RWPE2 (cell line): ENCODE data around the gene SESTD1.

ENCODE experiments used
- ATAC-seq: fragments of 200-7000 bp; cut with Tn5 transposase; 3 replicates; pipeline ENCODE4 v1.9.1; 2021; ENCODE audit warnings: low read depth
- DNase-seq: peaks from one replicate; pipeline ENCODE4 v3.0.0-alpha.2; 2020; ENCODE audit warnings: low spot score
- H3K27ac ChIP-seq: fragments of 450-650 bp; 2 replicates; pipeline ENCODE4 v1.5.1; 2017; ENCODE audit warnings: mild to moderate bottlenecking; ENCODE audit not compliant: poor library complexity, severe bottlenecking
- H3K27me3 ChIP-seq: fragments of 250-450 bp; sonication (Bioruptor Pico); 2 replicates; pipeline ENCODE4 v1.5.1; 2021; ENCODE audit warnings: mild to moderate bottlenecking, moderate library complexity; ENCODE audit not compliant: insufficient read depth, poor library complexity, severe bottlenecking
- H3K36me3 ChIP-seq: fragments of 250-450 bp; sonication (Bioruptor Pico); 2 replicates; pipeline ENCODE4 v1.5.1; 2020; ENCODE audit warnings: low read depth, mild to moderate bottlenecking, moderate library complexity
- H3K4me1 ChIP-seq: fragments of 250-450 bp; sonication (Bioruptor Pico); 2 replicates; pipeline ENCODE4 v1.5.1; 2021; ENCODE audit warnings: mild to moderate bottlenecking, moderate library complexity; ENCODE audit not compliant: insufficient read depth, poor library complexity, severe bottlenecking
- H3K4me3 ChIP-seq: fragments of 250-450 bp; sonication (Bioruptor Pico); 2 replicates; pipeline ENCODE4 v1.5.1; 2021; ENCODE audit warnings: mild to moderate bottlenecking, moderate library complexity; ENCODE audit not compliant: severe bottlenecking
- H3K9me3 ChIP-seq: fragments of 250-450 bp; sonication (Bioruptor Pico); 2 replicates; pipeline ENCODE4 v1.5.1; 2021; ENCODE audit warnings: mild to moderate bottlenecking, moderate library complexity; ENCODE audit not compliant: severe bottlenecking
- CTCF ChIP-seq: fragments of 450-650 bp; IDR thresholded peaks from one replicate; pipeline ENCODE4 v1.5.1; 2017; ENCODE audit warnings: mild to moderate bottlenecking, moderate library complexity; ENCODE audit not compliant: poor library complexity, severe bottlenecking

The SESTD1 gene

GRCh38 chr2:179305125-179305524 lies 40.5 kb upstream of the SESTD1 start:
- ATAC-seq: no peak
- H3K36me3 ChIP-seq: no peaks in the 10 kb centered on the region
- no peak for DNase-seq
- H3K27ac ChIP-seq: no peak overlapping the region
- no peaks in the 10 kb centered on the region for H3K27me3 ChIP-seq
- no peaks in the 10 kb centered on the region for H3K9me3 ChIP-seq
- no peak overlapping the region for H3K4me3 ChIP-seq
- no peaks in the 10 kb centered on the region for H3K4me1 ChIP-seq
- no peak for TF ChIP-seq CTCF

GRCh38 chr2:179304424-179304823 lies 39.8 kb upstream of the SESTD1 start:
- no peaks in the 10 kb centered on the region for H3K4me1 ChIP-seq
- H3K4me3 ChIP-seq: no peak overlapping the region
- no peak for ATAC-seq
- no peaks in the 10 kb centered on the region for H3K9me3 ChIP-seq
- H3K36me3 ChIP-seq: no peaks in the 10 kb centered on the region
- TF ChIP-seq CTCF: no peak
- no peaks in the 10 kb centered on the region for H3K27me3 ChIP-seq
- H3K27ac ChIP-seq: no peak overlapping the region
- DNase-seq: no peak

GRCh38 chr2:179302764-179303571 lies 38.3 kb upstream of the SESTD1 start:
- ATAC-seq (no peak), DNase-seq (no peak)
- H3K4me1 ChIP-seq: no peaks in the 10 kb centered on the region
- H3K36me3 ChIP-seq: no peaks in the 10 kb centered on the region
- H3K27me3 ChIP-seq: no peaks in the 10 kb centered on the region
- H3K4me3 ChIP-seq: no peak overlapping the region
- H3K9me3 ChIP-seq: no peaks in the 10 kb centered on the region
- no peak for TF ChIP-seq CTCF
- H3K27ac ChIP-seq: no peak overlapping the region

- Histone ChIP-seq H3K27me3 (no peaks in the 10 kb centered on the region), H3K9me3 (no peaks in the 10 kb centered on the region), H3K4me1 (no peaks in the 10 kb centered on the region), H3K27ac (no peak overlapping the region), H3K4me3 (no peak overlapping the region), H3K36me3 (no peaks in the 10 kb centered on the region)
- TF ChIP-seq CTCF: no peak
- no peak for ATAC-seq
- no peak for DNase-seq
These were observed 37.5 kb upstream of the SESTD1 start for GRCh38 chr2:179302149-179302548.

- H3K4me1 ChIP-seq: no peaks in the 10 kb centered on the region
- ATAC-seq: no peak
- H3K4me3 ChIP-seq: no peak overlapping the region
- no peak overlapping the region for H3K27ac ChIP-seq
- no peak for TF ChIP-seq CTCF
- H3K36me3 ChIP-seq: no peaks in the 10 kb centered on the region
- H3K27me3 ChIP-seq: no peaks in the 10 kb centered on the region
- H3K9me3 ChIP-seq: no peaks in the 10 kb centered on the region
- no peak for DNase-seq
These were observed 34.0 kb upstream of the SESTD1 start for GRCh38 chr2:179298666-179299065.
